ENCODE measurements around the gene ANKK1.

Gene ANKK1

DNA sequence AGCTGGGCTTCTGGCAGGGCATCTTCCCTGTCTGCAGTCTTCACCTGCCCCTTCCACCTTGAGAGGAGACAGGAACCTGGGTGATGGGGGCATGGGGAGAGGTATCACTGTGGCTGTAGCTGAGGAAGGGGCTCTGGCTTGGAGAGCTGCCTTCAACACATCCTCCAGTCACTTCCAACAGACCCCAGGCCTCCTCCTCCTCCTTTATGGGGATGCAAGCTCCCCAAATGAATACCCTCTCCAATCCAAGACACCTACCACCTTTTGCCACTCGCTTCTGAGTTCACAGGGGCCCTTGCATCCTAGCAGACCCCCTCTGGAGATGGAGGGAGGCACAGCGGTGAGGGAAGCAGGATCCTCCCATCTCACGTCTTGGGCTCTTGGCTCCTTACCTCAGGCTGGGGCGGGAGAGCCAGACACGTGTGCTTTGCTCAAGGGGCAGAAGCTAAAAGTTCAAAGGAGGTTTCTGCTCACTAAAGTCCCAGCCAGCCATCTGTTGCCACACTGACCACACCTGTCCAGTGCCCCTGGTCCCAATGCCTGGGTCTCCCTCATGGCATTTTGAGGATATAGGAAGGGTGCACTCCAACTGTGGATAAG is 13.2 kb downstream of the ANKK1 start:
- in situ Hi-C loops (cut with MboI; ENCODE audit: low pct_unique_long_range_greater_than_20kb, low sequenced_read_pairs, unreplicated experiment) = no loop called here
- DNase-seq (ENCODE audit: low spot score) = no peak
- TF ChIP-seq, protein P1, sequence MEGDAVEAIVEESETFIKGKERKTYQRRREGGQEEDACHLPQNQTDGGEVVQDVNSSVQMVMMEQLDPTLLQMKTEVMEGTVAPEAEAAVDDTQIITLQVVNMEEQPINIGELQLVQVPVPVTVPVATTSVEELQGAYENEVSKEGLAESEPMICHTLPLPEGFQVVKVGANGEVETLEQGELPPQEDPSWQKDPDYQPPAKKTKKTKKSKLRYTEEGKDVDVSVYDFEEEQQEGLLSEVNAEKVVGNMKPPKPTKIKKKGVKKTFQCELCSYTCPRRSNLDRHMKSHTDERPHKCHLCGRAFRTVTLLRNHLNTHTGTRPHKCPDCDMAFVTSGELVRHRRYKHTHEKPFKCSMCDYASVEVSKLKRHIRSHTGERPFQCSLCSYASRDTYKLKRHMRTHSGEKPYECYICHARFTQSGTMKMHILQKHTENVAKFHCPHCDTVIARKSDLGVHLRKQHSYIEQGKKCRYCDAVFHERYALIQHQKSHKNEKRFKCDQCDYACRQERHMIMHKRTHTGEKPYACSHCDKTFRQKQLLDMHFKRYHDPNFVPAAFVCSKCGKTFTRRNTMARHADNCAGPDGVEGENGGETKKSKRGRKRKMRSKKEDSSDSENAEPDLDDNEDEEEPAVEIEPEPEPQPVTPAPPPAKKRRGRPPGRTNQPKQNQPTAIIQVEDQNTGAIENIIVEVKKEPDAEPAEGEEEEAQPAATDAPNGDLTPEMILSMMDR (IDR thresholded peaks at IDR 0.05; ENCODE audit: extremely low read depth, insufficient read depth, missing control alignments) = no peak

DNA sequence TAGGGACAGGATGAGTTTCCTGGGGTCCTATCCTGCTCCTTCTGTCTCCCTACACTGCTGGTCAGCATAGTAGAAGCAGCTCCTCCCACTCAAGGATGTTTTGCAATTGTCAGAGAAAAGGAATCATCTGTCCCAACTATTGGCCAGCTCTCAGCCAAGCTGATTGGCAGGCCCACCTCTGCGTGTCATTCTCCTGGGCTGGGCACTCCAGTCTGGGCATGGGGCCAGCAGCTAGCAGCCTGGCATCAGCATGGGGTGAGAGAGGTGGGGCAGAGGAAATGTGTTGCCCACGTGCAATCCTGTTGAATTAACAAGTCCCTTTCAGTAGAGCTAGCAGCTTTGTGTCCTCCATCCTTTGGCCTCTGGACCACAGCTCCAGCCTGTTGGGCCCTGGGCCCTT is 14.1 kb downstream of the ANKK1 start:
- in situ Hi-C loops (cut with MboI; ENCODE audit: low pct_unique_long_range_greater_than_20kb, low sequenced_read_pairs, unreplicated experiment) = no loop called here
- no peak for DNase-seq (ENCODE audit: low spot score)
- TF ChIP-seq, protein P1 (IDR thresholded peaks at IDR 0.05; ENCODE audit: extremely low read depth, insufficient read depth, missing control alignments) = no peak

DNA sequence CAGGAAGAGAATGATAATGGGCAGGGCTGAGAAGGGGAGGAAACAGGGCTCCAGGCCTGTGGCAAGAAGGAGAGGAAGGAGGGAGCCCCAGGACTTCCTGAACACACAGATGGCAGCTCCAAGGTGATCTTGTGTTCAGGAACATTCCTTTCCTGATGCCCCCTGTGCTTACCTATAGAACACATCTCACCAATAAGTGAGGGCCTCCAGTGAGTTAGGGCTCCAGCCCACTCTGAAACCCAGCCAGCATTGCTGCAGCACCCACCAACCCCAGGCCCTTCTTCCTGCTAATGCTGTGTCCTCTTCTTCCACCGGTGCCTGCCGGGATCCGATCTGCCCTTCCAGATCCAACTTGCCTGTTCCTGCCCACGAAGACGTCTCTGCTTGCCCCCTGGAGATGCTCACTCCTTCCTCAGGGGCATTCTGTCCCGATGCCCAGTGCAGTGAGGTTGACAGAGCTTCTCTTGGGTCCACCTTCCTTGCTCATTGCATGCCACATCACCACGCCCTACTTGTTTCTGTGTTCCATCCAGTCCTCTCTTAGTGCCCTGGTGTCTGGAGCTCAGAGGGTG is 17.4 kb downstream of the ANKK1 start:
- in situ Hi-C loops (cut with MboI; ENCODE audit: low pct_unique_long_range_greater_than_20kb, low sequenced_read_pairs, unreplicated experiment) = no loop called here
- TF ChIP-seq, protein P1 (IDR thresholded peaks at IDR 0.05; ENCODE audit: extremely low read depth, insufficient read depth, missing control alignments) = no peak
- DNase-seq (ENCODE audit: low spot score) = no peak

DNA sequence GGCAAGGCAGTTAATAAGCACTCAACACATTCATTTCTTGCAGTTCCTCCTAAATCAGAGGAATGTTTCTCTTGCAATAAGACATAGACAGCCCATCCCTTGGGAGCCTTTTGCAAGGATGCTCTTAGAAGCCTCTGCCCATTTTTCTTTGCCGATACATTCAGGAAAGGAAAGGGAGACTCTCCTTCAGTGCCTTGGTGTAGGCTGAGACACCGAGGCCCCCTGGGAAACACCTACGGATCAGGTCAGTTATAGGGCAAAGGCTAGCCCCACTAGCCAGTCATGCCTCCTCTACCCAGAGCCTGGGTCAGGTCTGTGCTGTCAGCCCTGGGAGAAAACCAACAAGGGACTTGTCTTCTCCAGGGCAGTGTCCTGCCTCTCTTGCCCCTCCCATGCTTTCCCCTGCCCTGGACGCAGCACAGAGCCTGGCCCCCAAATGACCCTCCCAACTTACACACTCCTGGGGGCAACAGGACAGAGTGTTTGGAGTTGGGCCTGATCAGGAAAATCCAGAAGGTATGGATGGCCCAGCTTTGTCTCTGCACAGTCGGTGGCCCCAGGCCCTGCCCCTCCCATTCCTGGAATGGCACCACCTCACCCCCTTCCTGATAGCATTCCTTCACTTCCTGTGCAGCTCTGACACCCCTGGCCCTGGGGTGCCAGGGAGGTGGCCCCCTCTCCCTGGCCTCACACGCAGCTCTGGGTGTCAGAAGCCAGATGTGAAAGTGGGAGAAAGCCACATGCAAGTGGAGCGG is 18.3 kb downstream of the ANKK1 start:
- TF ChIP-seq, protein P1 (IDR thresholded peaks at IDR 0.05; ENCODE audit: extremely low read depth, insufficient read depth, missing control alignments) = no peak
- in situ Hi-C loops (cut with MboI; ENCODE audit: low pct_unique_long_range_greater_than_20kb, low sequenced_read_pairs, unreplicated experiment) = no loop called here
- DNase-seq (ENCODE audit: low spot score) = no peak

DNA sequence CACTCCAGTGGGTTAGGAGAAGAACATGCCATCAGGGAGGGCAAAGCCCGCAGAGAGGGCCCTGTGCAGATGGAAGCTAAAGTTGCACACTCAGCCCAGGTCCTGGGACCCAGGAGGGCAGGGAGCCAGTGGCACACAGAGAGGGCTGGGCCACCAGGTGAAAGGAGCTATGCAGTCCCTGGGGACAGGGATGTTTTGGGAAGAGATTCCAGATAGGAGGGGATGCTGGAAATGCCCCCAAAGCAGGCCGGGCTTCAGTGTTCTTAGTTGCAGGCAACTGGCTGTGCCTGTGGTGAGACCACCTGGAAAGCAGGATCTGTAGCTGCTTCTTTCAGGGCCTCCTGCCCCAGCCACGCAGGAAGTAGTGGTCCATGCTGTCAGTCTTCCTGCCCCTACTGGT is 19.6 kb downstream of the ANKK1 start:
- in situ Hi-C loops (cut with MboI; ENCODE audit: low pct_unique_long_range_greater_than_20kb, low sequenced_read_pairs, unreplicated experiment) = no loop called here
- no peak for DNase-seq (ENCODE audit: low spot score)
- TF ChIP-seq, protein P1 (IDR thresholded peaks at IDR 0.05; ENCODE audit: extremely low read depth, insufficient read depth, missing control alignments) = no peak

DNA sequence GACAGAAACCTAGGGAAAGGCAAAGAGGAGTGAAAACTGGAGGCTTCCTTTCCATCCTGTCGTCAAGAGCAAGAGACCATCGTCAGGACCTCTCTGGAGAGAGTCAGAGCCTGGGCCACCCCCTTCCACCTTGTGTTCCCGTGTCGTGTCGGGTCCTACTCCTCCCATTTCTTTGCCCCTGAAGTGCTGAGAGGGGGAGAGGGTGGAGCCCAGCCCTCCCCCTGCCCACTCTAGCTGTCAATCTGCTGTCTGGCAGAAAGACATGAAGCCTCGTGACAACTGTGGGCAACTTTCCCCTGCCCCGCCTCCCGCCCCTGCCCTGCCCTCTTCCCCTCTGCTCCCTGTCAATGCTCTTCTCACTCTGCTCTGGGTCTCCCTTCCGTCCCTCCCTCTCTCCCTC is 20.6 kb downstream of the ANKK1 start:
- TF ChIP-seq, protein P1 (IDR thresholded peaks at IDR 0.05; ENCODE audit: extremely low read depth, insufficient read depth, missing control alignments) = no peak
- no peak for DNase-seq (ENCODE audit: low spot score)
- in situ Hi-C loops (cut with MboI; ENCODE audit: low pct_unique_long_range_greater_than_20kb, low sequenced_read_pairs, unreplicated experiment) = no loop called here
